Measurements from ENCODE around the gene PLK5.

The PLK5 gene

DNA sequence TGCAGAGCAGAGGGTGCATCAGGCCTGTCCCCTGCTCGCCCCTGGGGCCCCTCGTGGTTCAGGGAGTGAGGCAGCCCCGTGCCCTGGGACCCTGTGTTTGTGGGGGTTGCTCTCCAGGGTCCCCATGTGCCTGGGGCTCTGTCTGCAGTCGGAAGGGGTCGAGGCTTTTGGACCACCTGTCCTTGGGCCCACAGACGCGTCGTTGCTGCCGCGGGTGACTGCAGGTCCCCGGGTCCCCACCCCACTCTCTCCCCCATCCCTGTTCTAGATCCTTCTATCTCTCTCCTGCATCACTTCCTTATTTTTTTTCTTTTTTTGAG lies 35.6 kb upstream of the PLK5 start:
- TF ChIP-seq, protein P1, sequence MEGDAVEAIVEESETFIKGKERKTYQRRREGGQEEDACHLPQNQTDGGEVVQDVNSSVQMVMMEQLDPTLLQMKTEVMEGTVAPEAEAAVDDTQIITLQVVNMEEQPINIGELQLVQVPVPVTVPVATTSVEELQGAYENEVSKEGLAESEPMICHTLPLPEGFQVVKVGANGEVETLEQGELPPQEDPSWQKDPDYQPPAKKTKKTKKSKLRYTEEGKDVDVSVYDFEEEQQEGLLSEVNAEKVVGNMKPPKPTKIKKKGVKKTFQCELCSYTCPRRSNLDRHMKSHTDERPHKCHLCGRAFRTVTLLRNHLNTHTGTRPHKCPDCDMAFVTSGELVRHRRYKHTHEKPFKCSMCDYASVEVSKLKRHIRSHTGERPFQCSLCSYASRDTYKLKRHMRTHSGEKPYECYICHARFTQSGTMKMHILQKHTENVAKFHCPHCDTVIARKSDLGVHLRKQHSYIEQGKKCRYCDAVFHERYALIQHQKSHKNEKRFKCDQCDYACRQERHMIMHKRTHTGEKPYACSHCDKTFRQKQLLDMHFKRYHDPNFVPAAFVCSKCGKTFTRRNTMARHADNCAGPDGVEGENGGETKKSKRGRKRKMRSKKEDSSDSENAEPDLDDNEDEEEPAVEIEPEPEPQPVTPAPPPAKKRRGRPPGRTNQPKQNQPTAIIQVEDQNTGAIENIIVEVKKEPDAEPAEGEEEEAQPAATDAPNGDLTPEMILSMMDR (IDR thresholded peaks at IDR 0.05; ENCODE audit: borderline replicate concordance, insufficient read depth, low read depth, low read length) = no peak
- no peak overlapping the region for H3K4me3 ChIP-seq (ENCODE audit: low read depth, low read length)

DNA sequence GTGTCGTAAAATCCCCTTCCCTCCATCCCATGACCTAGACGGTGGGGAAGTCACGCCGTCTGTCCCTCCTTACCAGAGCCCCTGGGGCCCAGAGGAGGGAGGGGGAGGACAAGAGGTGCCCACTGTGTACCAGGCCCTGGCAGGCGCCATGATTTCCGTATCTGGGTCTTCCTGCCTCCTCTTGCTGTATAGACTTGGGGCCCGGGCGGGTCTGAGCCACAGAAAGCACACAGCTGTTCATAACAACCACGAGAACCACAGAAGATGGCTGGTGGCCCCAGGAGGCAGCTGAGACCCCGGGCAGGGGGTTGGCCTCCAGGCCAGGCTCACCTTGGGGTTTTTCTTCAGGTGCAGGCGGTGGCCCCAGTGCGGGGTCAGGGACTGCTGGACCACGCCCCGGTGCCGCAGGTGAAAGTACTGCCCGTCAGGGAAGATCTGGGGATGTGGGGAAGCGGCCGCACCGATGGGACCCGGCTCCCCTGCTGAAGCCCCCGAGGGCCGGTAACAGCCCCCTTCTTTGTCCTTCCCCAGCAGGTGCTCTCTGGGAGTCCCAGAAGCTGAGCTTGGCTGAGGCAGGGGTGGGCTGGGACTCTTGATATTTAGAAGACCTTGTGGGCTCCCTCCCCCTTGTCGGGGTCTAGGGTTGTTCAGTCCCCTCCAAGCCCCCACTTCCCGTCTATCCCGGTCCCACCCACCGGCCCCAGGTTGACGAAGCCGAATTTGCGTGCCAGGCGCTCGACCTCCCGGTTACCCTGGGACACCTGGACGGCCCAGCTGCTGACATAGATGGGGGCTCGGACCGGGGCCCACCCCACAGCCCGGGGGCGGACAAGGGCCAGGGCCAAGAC lies 34.2 kb upstream of the PLK5 start:
- TF ChIP-seq, protein P1 (IDR thresholded peaks at IDR 0.05; ENCODE audit: borderline replicate concordance, insufficient read depth, low read depth, low read length) = no peak
- H3K4me3 ChIP-seq (ENCODE audit: low read depth, low read length) = peak overlapping the region; percentile 47

DNA sequence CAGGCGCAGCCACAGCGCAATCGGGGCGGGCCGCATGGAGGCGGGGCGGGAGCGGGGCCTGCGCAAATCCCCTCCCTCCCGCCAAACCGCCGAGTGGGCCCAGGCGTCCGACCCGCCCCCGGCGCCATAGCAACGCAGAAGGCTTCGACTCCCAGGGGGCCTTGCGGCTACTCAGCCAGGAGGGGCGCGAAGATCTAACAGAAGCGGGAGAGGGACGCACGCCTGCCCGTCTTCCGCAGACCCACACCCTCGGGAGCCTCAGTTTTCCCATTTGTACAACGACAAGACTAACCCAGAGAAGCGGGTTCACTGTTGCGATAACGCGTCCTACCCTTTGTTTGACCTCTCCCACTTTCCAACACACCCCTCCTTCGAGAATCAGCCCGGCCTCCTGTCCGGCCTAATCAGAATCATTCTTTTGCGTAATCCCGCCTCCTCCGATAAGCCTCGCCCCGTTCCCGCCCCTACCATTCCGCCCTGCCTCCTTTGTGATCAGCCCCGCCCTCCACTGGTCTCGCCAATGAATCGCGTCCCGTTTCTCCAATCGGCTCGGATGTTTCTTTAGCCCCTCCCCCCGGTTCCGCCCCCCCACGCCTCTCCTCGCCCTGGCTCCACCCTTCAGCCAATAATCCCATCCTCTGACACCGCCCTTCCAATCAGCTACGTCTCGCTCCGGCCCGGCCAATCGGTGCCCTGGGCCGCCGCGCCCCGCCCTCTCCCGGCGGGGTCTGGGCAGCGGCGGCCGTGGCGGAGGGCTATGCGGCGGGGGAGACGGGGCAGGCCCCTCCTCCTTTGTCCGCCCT lies 33.4 kb upstream of the PLK5 start, which contains the start of gene PCSK4:
Gene PCSK4, minus strand, starts transcription at position 40 of the 803 bp plus-strand sequence. Its CDS starts 4 bp downstream, at position 36.
- peak within 1 kb of the TSS; percentile 47 for H3K4me3 ChIP-seq (ENCODE audit: low read depth, low read length)

DNA sequence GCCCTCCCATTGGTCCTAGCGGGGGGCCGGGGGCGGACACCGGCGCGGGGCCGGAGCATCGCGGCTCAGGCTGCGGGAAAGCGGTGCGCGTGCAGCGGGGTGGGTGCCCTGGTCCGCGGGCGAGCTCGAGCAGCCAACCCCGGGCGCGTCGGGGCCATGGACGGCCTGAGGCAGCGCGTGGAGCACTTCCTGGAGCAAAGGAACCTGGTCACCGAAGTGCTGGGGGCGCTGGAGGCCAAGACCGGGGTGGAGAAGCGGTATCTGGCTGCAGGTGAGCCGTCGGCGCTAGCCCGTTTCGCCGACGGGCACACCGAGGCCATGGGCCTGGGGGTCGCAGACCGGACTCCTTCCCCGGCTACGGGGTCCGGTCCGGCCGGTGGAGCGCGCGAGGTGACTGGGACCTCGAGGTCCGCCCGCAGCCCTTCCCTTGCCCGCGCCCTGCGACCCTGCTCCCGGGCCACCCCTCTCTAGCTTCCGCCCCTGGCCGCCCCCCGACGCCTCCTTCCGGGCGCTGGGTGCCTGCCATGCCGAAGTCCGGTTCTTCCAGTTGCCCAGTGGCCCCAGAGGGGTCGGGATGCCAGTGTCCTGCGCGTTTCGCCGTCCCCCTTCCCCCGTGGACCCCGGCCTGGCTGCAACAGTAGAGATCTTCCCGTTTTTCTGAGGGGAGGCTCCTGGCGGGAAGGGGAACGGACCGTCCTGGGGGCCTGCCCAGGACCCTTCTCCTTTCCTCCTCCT lies 32.6 kb upstream of the PLK5 start, which contains the start of gene REEP6:
Gene REEP6, plus strand, starts transcription at position 68 of the 735 bp plus-strand sequence. Its CDS starts 89 bp downstream, at position 157.
- TF ChIP-seq, protein P1 (IDR thresholded peaks at IDR 0.05; ENCODE audit: borderline replicate concordance, insufficient read depth, low read depth, low read length) = no peak
- peak within 1 kb of the TSS; percentile 47 for H3K4me3 ChIP-seq (ENCODE audit: low read depth, low read length)

More for the DNA sequence above, 33.4 kb upstream of the PLK5 start, which contains the start of gene PCSK4:
- TF ChIP-seq, protein P1 (IDR thresholded peaks at IDR 0.05; ENCODE audit: borderline replicate concordance, insufficient read depth, low read depth, low read length) = no peak

DNA sequence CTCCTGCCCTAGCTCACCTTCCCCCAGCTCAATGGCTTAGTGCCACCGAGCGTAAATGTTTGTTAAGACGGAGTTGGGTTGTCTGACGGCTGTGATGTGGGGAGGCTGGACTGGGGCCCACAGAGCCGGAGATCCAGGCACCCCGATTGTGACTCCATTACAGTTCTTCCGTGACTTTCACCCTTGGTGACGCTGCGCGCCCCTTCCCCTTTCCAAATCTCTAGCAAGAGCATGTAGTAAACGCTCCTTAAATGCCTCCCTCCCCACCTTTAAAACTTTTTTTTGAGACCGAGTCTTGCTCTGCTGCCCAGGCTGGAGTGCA lies 32.1 kb upstream of the PLK5 start:
- H3K4me3 ChIP-seq (ENCODE audit: low read depth, low read length) = no peak overlapping the region
- TF ChIP-seq, protein P1 (IDR thresholded peaks at IDR 0.05; ENCODE audit: borderline replicate concordance, insufficient read depth, low read depth, low read length) = no peak

DNA sequence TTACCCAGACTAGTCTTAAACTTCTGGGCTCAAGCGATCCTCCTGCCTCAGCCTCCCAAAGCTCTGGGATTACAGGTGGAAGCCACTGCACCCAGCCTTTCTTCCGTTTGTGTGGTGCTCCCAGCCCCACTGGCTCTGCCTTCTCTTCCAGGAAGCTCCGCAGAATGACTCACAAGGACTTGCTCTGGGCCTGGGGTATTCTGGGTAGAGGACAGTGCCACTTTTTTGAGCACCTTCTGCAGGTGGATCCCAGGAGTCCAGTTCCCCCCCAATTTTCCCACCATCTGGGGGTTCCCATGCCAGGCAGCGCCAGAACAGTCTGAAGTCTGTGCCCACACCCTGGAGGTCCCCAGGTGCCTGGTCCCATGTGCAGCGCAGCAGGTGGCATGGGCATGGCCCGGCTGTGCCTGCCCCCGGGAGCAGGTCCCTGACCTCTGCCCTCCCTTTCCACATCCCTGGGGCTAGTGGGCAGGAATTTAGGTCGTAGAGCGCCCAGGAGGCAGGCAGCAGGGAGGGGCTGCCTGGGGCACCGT lies 31.3 kb upstream of the PLK5 start:
- TF ChIP-seq, protein P1 (IDR thresholded peaks at IDR 0.05; ENCODE audit: borderline replicate concordance, insufficient read depth, low read depth, low read length) = no peak
- no peak overlapping the region for H3K4me3 ChIP-seq (ENCODE audit: low read depth, low read length)

All from GM12875 (cell line).